Myocyte (in vitro differentiated cells): ENCODE results near the gene CYB5RL. TPM values are rescaled to one million over a fixed set of nuclear protein-coding genes. Genes with fewer than 3 reads are reported as not detected.
"Not testable (repeated sequence)": the region's sequence is repeated elsewhere in the genome, so short reads cannot be mapped to it uniquely, and the experiment has no call there.

Experiments used
- DNase-seq: peaks from one replicate; pipeline ENCODE4 v3.0.0-alpha.2; 2012; ENCODE audit warnings: low read depth
- total RNA-seq: library from RNA; depleted of rRNA; stranded (reverse); fragments of >200 nt; gene quantifications from 2 replicates; pipeline ENCODE4 v1.2.3, GENCODE V29; 2014

CYB5RL gene
- total RNA-seq, 1 donor from 2014 or later = 7.2 TPM

DNA sequence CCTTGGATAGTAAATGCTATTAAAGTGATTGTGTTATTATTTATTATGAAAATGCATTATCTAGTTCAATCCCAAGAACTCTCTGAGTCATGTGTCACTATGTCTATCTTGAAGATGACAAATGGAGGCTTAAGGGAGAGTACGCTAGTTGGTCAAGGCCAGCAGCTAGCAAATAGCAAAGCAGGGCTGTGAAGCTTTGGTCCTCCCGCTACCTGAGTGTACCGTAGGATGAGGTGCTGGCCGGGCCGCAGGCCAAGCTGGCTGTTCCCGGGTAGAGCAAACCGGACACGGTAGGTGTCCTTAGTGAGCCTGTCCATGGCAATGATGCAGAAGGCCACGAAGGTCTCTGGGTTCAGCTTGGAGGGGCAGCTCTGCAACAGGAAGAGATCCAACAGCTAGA is 9.3 kb downstream of the CYB5RL start:
- DNase-seq = no peak

DNA sequence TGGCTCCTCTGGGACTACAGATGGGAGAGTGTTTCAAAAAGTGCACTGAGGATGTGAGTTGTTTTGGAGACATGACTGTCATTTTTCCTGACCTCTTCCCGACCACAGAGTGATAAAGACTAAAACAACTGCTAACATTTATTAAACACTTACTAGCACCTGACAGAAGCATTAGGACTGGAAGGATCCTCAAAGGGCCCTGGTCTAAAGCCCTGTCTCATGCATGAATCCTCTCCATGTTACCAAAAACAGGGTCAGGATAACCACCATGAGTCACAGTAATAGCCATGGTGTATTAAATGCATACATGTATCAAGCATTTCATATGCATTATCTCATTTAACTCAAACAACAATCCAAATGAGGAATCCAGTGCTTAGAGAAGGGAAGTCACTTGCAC is 11.5 kb downstream of the CYB5RL start:
- DNase-seq = peak; percentile 18

DNA sequence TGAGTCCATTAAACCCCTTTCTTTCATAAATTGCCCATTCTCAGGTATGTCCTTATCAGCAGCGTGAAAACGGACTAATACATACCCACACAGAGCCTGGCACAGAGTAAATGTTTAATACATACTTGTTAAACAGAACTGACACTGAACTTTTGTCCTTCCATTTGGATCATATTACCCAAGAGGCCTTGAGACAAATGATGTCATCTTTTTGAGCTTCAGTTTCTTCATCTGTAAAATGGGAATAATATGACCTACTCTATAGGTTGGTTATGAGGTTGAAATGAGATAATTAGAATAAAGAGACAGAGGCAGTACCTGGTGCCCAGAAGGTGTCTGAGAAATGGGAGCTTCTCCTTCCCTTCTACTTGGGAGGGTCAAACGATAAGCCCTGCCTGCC is 13.8 kb downstream of the CYB5RL start:
- DNase-seq = no peak

DNA sequence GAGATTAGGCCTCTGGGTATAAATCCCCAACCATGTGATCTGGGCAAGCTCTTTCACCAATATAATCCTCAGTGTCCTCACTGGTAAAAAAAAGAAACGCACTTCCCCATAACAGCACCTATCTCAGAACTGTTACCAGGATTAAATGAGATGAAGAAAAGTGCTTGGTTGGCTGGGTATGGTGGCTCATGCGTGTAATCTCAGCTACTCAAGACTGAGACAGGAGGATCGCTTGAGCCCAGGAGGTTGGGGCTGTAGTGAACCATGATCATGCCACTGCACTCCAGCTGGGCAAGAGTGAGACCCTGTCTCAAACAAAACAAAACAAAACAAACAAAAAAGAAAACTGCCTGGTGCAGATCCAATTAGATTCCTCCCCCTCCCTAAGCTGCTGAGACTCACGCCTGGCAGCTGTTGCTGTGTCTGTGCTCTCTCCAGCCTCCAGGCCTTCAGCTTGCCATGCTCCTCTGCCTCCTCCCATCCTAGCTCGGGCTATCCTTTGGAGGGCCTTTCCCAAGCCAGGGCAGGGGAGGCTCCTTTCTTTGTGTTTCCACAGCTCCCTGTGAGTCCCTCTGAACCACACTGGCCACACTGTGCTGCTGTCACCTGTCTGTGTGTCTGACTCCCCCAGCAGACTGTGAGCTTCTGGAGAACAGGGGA is 19.0 kb downstream of the CYB5RL start:
- DNase-seq = no peak

DNA sequence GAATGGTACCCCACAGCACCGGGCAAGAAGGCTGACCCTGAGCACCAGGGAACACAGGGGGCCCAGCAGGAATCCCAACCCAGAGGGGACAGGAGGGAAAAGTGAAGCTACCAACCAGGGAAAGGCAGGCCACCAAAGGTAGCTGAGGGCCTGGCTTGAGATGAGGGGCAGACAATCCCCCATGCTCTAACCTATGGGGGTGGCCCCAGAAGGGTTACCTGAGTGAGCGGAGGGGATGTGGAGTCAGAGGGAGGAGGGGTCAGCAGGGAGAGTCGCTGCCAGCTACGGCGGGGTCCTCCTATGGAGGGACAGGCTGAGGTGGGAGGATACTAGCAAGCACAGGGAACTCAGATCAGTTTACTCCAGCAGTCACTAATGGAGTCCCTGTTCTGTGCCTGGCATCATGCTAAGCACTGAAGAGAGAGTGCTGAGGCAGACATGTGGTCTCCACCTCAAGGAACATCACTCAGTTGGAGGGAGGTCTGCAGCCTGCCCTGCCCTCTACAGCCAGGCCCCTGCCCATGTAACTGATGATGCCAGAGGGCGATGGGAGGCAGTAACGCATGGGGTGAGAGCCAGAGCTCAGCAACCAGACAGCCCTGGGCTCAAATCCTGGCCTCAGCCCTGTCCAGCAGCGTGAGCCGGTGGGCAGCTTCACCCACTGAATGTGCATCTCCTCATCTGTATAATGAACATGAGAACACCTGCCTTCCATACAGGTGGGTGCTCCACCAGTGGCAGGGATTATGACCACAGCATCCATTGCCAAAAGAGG is 21.3 kb downstream of the CYB5RL start:
- no peak for DNase-seq

DNA sequence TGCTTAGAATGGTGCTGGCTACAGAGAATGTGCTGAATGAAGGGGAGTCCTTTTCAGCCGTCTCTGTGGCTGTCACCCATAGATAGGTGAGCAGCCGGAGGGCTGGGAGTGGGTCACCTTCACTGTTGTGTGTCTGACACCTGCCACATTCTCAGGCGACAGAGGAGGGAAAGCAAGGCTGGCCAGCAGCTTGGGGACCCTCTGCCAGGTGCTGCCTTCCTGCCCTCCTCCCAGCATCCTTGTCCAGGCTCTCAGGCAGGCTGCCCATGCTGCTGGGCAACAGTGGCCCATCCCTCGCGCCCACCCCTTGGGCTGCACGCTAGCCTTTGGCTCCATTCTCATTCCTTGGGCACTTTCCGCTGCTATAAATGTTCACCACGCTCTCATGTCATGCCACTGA is 22.1 kb downstream of the CYB5RL start:
- no peak for DNase-seq

DNA sequence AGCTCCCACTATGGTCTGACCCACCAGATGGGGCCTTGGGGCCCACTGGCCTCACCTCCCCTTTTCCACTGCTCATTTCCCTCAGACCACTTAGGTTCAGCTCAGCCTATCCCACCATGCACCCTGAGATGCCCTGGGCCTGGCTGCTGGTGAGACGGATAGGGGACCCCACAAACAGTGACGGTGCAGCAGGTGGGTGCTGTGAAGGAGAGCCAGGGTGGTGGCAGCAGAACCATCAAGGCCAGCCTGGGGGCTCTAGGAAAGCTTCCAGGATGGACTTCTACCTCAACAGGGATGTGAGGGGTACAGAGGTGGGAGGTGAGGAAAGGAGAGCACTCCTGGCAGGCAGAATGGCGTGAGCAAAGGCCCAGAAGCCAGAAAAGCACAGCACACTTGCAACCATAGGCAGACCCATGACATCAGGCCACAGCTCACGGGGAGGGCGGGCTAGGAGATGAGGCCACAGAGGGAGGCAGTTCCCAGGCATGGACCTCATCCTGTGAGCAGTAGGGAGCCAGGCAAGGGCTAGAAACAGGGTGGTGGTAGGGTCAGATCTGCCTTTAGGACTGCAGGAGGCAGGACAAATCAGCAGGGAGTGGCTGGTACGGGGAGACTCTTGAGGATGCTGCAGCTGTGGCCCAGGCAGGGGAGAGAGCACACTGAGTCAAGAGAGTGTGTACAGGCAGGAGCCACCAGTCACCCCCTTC is 23.1 kb downstream of the CYB5RL start:
- DNase-seq = no peak

DNA sequence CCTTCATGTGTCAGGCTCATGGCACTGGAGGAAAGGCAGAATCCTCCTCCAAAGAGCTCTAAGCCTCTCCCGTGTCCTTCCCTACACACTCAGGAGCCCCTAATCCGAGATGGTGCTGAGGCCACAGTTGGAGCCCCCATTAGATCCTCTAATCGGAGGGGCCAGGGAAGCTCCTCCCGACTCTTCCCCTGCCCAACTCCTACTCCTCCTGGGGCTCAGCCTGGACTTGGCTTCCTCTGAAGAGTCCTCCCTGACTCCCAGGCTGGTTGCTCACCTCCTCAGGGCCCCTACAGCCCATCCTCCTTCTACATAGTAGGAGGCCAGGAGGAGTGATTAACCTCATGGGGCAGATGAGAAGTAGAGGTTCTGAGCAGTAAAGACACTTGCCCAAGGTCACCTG is 25.7 kb downstream of the CYB5RL start:
- DNase-seq = no peak

DNA sequence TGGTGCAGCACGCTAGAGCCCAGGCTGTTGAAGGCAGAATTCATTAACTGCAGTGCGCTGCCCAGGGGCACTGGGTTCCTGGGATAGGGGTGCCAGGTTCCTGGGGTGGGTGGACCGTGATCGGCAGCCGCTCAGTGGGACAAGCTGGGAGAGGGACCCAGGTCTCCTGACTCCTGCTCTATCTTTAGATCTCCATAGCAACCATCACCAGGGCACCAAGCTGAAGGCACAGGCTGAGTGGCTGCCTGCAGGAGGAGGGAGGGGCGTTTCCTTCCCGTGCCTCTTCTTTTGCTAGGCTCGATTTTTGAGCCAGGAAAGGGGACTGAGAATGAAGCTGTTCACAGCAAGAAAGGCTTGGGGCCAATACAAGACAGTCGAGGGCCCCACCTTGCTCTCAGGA is 26.1 kb downstream of the CYB5RL start:
- peak; percentile 18 for DNase-seq

DNA sequence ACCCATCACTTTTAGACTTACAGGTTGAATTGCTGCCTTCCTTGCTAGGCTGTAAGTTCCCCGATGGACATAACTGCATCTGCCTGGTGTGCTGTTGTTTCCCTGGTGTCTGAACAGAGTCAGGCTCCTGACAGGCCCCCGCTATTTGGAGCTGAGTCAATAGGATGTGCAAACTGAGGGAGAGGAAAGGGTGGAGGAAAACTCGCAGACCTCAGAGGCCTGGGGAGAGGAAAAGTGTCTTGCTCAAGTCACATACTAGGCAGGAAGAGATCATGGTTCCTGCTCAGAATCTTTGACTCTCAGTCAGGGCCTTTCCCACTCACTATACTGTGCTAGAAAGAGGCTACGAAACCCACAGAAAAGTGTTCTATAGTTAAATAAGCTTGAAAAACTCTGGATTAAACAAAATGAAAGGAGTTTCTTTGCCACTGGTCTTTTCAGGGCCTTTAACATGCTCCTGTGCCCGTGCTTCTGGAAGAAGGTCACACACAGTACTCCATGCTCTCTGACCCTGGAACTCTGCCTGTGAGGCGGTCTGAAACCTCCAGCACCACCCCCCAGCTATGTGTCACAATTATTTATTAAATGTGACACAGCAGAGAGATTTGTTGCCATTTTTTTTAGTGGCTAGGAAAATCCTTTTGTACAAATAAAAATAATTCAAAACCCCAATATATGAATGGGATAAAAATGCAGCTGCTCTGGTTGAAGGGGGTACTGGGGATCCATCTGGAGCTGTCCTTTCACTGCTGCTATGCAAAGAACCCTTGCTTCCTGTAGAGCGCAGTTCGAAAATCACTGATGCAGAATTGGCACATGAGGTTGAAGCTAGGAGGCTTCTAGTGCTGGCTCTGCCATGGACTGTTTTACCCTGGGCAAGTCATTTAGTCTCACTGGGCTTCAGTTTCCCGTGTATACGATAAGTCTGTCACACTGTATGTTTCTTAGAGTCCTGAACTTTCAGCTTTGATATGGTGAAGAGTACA is 26.9 kb downstream of the CYB5RL start:
- DNase-seq = no peak

DNA sequence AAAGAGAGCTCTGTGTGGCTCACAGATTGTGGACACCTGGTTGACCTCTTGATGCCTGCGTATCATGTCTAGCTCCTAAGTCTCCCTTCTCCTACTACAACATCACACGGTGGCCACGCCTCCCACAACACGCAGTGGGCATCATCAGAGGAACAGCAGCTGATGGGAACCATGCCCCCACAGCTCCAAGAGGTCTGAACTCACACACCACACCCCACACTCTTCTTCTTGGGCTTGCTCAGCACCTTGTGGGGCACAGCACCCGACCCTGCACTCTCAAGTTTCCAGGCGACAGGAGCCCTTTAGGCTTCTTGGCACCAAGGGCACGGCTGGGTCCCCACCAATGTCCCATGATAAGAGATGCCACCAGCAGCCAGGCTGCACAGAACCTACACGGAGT is 28.2 kb downstream of the CYB5RL start:
- DNase-seq = no peak

DNA sequence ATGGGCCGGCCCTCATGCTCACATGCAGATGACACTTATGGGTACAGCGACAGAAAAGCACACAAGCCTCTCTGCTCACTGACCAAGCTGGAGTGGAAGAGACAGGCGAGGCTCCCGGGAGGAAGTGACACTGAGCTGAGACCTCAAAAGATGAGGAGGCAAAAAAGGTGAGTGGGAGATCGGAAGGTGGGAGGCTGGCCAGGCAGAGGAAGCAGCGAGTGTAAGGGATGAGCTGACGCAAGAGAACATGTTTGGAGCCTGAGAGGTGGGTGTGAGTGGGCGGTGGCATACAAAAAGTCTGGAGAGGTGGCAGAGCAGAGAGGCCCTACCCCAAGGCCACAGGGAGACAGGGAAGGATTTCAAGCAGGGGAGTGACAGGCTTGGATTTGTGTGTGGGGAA is 28.8 kb downstream of the CYB5RL start:
- no peak for DNase-seq

DNA sequence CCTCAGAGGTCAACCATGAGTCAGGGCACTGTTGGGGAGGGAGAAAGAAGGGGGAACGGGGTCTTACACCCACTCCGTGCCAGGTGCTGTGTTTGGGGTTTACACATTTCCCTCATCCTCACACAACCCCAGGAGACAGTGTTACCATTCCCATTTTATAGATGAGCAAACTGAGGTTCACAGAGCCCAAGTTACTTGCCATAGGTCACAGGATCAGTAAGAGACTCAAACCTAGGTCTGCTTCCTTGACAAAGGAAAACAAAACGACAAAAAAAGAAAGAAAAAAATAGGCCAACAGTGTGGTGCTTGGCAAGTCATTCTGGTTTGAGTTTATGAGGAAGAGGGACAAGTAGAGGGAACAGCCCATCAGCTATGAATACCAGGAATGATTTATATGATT is 30.8 kb downstream of the CYB5RL start:
- DNase-seq = no peak

DNA sequence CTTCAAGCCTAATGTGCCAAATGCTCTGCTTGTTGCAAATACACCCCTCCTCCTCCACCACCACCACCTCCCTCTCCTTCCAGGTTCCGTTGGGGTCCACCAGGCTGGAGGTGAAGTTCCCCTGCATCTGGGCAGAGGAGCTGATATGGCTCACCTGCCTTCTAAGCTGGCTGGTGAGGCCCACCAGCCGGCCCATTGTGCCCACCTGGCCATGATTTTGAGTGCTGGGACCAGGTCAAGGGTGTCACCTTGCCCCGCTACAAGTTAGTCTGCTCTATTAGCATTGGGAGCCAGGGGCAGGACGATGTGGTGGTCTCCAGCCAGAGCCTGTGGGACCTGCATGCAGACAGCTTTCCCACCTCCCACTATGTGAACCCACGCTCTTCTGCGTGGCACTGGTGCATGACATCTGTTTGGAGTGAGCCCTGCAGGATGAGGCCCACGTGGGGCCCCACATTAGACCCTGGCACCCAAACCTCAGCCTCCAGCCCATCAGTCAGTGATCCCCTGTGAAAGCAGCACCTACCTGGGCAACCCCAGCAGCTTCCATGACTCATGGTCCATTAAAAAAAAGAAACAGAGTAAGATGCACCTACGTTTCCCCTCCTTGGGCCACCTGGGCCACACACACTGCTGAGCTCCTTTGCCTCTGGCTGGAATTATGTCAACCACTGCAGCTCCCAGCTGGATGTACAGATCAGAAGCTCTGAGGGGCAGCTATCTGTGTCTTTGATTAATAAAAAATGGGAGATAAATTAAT is 31.4 kb downstream of the CYB5RL start:
- no peak for DNase-seq

DNA sequence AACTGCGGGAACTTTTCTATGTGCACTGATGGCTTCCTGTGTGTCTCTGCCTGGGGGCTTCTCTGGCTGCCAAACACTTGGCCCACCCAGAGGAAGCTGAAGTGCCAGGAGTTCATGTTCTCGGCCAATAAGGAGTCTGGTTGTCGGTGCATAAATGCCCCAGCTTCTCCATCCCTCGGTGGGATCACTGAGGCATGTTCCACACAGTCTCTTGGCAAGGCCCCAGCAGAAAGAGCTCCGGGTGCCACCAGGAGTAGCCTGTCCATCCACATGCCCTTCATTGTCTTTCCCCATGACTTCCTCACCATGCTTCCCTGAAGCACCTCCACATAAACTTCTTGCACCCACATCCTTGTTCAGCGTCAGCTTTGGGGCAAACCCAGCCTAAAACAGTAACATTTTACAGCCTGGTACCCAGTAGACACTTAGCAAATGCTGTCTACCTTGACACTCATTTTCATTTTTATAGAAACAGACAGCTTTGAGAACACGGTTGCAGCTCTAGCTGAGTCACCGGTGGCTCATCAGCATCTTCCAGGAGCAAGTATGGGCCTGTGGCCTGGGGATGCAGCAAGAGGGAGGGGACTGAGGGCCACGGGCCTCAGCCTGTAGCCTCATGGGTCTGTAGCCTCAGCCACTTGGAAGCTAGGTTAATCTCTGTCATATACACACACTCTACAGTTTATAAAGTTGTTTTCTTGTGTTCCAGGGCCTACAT is 32.2 kb downstream of the CYB5RL start:
- DNase-seq = no peak

DNA sequence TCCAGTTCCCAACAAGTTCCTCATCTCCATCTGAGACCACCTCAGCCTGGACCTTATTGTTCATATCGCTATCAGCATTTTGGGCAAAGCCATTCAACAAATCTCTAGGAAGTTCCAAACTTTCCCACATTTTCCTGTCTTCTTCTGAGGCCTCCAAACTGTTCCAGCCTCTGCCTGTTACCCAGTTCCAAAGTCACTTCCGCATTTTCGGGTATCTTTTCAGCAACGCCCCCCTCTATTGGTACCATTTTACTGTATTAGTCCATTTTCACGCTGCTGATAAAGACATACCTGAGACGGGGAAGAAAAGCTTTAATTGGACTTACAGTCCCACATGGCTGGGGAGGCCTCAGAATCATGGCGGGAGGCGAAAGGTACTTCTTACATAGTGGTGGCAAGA is 33.5 kb downstream of the CYB5RL start:
- not testable (repeated sequence) for DNase-seq

DNA sequence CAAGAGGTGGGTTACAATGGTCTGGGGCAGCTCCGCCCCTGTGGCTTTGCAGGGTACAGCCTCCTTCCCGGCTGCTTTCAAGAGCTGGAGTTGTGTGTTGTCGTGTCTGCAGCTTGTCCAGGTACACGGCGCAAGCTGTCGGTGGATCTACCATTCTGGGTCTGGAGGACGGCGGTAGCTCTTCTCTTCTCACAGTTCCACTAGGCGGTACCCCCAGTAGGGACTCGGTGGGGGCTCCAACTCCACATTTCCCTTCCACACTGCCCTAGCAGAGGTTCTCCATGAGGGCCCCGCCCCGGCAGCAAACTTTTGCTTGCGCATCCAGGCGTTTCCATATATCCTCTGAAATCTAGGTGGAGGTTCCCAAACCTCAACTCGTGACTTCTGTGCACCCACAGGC is 34.7 kb downstream of the CYB5RL start:
- no peak for DNase-seq

DNA sequence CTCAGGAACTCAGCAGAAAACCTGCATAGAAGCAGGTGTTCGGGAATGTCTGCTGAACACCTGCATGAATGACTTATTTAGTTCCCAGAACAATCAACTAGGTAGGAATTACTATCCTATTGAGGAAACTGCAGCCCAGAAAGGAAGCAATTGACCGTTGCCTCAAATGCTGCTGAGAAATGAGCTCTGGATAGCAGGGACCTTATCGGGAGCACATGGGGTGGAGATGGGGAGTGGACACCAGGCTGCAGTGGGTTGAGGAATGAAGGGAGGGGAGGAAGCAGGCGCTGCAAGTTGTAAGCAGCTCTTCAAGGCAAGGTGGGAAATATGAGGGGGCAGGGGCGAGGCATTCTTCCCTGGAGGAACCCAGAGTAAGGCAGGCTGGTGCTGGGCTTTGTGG is 36.3 kb downstream of the CYB5RL start:
- no peak for DNase-seq

DNA sequence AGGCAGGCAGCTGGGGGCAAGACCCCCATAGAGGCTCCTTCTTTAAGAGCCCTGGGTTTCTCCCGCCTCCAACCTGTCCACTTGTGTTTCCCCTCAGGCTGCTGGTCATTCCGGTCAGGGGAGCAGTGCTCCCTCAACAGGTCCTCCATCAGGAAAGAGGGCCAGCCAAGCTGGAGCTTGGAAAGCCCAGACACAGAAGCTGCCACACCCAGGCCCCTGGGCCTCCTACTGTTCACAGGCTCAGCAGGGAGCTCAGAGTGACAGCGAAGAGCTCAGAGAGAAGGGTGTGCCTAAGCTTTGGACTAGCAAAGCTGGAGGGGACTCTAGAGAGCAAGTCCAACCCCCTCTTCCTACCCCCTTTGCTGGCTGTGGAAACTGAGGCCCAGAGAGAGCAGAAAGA is 36.8 kb downstream of the CYB5RL start:
- DNase-seq = no peak
